CD4-positive, alpha-beta T cell treated with Interleukin-1 beta for 1 hour (primary cell): ENCODE data around the gene FN1.
"Not testable (repeated sequence)": the region's sequence is repeated elsewhere in the genome, so short reads cannot be mapped to it uniquely, and the experiment has no call there.

Experiments used
- DNase-seq, 2 donors: peaks; one replicate each; pipeline ENCODE4 v3.0.0-alpha.2; 2020 to 2022

FN1 gene

GRCh38 chr2:215421859-215422461, 13.9 kb downstream of the FN1 start:
- DNase-seq: no peak

- DNase-seq: no peak
These were observed 15.4 kb downstream of the FN1 start for GRCh38 chr2:215420471-215420935.

- no peak for DNase-seq
These were observed 15.9 kb downstream of the FN1 start for GRCh38 chr2:215419769-215420470.

GRCh38 chr2:215419113-215419512, 16.8 kb downstream of the FN1 start:
- DNase-seq: no peak

- no peak for DNase-seq
These were observed 17.6 kb downstream of the FN1 start for GRCh38 chr2:215418064-215418963.

GRCh38 chr2:215417400-215417951, 18.4 kb downstream of the FN1 start:
- no peak for DNase-seq

- no peak for DNase-seq
These were observed 19.2 kb downstream of the FN1 start for GRCh38 chr2:215416656-215417055.

GRCh38 chr2:215415820-215416577, 19.9 kb downstream of the FN1 start:
- DNase-seq: no peak

GRCh38 chr2:215415218-215415617, 20.6 kb downstream of the FN1 start:
- DNase-seq: no peak

GRCh38 chr2:215414674-215415073, 21.2 kb downstream of the FN1 start:
- DNase-seq: no peak

- no peak for DNase-seq
These were observed 21.9 kb downstream of the FN1 start for GRCh38 chr2:215413974-215414373.

GRCh38 chr2:215413484-215413777, 22.4 kb downstream of the FN1 start:
- no peak for DNase-seq

- no peak for DNase-seq
These were observed 23.7 kb downstream of the FN1 start for GRCh38 chr2:215411941-215412743.

- DNase-seq: no peak
These were observed 25.0 kb downstream of the FN1 start for GRCh38 chr2:215410932-215411285.

GRCh38 chr2:215410181-215410931, 25.5 kb downstream of the FN1 start:
- DNase-seq: not testable (repeated sequence)

GRCh38 chr2:215409331-215410127, 26.3 kb downstream of the FN1 start:
- DNase-seq: no peak

GRCh38 chr2:215408441-215408840, 27.4 kb downstream of the FN1 start:
- not testable (repeated sequence) for DNase-seq

- no peak for DNase-seq
These were observed 28.1 kb downstream of the FN1 start for GRCh38 chr2:215407590-215408264.

GRCh38 chr2:215407061-215407460, 28.8 kb downstream of the FN1 start:
- DNase-seq: no peak
